CD4-positive, alpha-beta T cell treated with Interleukin-1 beta for 1 hour (primary cell): Measurements from ENCODE around the gene DOCK6.

Experiments
- DNase-seq, 2 donors: peaks; one replicate each; pipeline ENCODE4 v3.0.0-alpha.2; 2020 to 2022

DOCK6 gene

DNA sequence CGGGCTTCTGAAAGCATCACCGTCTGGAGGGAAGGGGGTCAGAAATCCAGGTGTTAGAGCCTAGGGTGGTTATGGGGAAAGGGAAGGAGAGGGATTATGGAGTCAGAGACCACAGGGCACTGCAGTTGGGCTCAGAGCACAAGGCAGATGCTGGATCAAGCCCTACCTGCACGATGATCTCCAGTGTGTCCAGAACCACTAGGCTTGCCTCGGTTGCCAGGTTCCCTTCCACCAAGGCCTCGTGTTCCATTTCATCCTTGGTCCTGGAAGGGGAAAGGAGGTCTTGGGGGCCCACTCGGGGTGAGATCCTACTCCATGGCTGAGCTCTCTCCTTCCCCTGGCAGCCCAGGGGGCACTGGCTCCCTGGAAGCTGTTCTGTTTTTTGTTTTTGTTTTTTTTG, 47.9 kb downstream of the DOCK6 start:
- no peak for DNase-seq

- no peak for DNase-seq
Observed at GRCh38 chr19:11210656-11210928, 51.7 kb downstream of the DOCK6 start.

GRCh38 chr19:11209839-11210655, 52.3 kb downstream of the DOCK6 start:
- no peak for DNase-seq

DNA sequence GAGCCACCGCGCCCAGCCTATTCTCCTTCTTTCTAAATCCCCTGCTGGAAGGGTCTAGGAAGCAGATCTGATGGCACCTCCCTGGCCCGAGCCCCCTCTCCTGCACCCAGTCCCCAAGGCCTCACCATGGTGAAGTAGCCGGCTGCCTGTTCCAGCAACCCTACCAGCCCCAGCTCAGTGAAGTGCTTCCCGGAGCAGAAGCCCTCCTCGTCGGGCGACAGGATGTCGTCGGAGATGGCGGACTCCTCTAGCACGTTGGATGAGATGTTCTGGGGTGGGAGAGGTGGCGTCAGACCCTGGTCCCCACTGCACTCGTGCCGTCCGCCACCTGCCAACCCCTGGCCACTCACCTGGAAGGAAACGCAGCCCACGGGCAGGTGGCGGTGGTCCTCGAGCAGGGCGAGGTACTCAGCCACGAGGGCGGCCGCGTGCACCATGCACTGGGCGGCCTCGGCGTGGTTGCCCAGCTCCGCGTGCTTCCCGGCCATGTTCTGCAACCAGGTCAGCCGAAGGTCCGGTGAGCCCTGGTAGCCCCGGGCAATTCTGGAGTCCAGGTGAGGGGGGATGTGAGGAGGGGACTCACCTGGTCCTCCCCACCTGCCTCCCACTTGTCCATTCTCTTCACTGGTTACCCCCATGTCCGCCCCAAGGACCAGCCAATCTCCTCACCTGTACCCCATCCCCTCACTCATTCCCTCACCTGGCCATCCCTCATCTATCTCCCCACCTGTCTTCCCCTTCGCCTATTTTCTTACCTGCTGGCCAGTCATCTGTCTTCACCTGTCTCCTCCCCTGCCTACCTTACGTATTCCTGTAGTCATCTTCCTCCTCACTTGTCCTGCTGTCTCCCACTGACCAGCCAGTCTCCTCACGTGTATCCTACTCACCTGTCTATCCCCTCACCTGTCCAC, 53.5 kb downstream of the DOCK6 start:
- DNase-seq: no peak

DNA sequence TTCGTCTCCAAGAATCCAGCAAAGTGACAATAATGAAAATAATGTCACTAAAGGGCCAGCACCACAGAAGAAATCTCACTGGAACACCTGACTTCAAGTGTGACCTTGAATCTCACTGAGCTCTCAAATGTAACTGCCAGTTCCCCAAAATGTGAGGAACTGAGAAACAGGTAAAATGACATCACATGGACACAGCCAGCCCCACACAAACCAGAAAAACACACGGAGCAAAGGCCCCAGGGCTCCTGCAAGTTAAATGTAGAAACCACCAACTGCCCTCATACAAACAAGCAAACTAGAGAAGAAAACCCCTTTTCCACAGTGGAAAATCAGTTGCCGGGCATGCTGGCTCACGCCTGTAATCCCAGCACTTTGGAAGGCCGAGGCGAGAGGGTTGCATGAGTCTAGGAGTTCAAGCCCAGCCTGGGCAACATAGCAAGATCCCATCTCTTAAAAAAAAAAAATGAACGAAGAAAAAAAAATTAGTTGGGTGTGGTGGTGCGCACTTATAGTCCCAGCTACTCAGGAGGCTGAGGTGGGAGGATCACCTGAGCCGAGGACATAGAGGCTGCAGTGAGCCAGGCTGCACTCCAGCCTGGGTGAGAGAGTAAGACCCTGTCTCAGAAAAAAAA, 56.3 kb downstream of the DOCK6 start:
- DNase-seq: no peak

DNA sequence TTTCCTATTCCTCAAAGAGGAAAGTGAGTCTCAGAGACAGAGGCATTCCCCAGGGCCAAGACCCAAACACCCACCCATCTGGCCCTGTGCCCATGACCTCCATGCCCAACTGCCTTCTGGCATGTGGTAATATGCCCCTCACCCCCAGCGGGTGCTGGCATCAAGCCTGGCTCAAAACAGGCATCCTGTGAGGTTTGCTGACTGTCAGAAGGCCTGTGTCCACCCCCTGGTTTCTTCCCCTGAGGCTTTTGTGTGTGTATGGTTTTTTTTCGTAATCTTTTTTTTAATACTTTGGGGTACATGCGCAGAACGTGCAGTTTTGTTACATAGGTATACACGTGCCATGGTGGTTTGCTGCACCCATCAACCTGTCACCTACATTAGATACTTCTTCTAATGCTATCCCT, 57.4 kb downstream of the DOCK6 start:
- no peak for DNase-seq

DNA sequence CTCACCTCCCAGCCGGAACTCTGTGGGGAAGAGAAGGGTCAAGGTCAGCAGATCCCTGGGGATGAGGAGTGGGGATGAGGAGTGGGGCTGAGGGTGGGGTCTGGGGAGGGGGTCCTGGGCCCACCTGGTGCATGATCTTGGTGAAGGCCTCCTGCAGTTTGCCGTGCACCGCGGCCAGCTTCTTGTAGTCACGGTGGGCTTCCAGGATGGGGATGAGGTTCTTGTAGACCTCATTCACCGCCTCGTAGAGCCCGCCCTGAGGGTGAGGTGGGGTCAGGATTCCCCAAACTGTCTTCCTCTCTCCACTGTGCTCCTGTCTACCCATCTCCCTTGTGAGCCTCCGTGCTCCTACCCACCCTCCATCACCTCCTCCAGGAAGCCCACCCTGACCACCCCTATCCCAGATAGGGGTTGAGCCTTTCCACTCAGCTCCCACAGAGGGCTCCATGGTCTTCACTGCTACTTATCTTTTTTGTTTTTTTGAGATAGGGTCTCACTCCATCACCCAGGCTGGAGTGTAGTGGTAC, 58.2 kb downstream of the DOCK6 start:
- DNase-seq: no peak

GRCh38 chr19:11203194-11204075, 58.9 kb downstream of the DOCK6 start:
- peak; percentile 35 to 37 for DNase-seq

GRCh38 chr19:11202488-11203193, 59.7 kb downstream of the DOCK6 start:
- DNase-seq: no peak

DNA sequence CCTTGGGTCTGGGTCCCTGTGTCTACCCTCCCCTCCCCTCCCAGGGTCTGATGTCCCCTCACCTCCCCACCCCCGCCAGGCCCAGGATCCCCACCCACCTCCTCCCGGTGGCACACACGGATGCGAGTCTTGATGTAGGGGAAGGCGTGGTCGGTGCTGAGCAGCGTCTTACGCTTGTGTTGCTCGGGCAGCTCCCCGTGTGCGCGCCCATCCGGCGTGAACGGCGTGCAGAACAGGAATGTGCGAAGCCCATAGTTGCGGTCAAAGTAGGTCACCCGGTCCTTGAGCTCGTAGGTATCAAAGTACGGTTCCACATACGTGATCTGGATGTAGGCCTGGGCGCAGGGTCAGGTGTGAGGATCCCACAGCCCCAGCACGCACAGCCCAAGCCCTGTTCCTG, 60.5 kb downstream of the DOCK6 start:
- DNase-seq: no peak

DNA sequence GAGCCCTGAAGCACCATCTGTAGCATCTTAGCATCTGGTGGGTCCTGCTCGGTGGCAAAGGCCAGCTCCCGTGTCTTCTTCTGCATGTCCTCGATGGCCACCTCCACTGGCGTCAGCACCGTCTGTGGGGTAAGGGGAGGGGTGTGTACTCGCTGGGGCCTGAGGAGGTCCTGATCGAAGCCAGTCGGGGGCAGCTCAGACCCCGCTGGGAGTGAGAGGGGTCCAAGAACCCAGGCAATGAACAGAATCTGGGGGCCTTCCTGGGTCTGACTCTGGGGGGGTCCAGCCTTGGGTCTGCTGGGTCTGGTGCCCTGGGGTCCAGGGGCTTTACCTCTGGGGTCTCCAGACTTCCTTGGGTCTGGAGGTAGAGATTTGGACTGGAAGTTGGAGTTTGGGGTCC, 61.4 kb downstream of the DOCK6 start:
- DNase-seq: no peak

GRCh38 chr19:11200015-11200574, 62.2 kb downstream of the DOCK6 start:
- DNase-seq: no peak

- DNase-seq: no peak
Observed at GRCh38 chr19:11199517-11199916, 62.8 kb downstream of the DOCK6 start.

DNA sequence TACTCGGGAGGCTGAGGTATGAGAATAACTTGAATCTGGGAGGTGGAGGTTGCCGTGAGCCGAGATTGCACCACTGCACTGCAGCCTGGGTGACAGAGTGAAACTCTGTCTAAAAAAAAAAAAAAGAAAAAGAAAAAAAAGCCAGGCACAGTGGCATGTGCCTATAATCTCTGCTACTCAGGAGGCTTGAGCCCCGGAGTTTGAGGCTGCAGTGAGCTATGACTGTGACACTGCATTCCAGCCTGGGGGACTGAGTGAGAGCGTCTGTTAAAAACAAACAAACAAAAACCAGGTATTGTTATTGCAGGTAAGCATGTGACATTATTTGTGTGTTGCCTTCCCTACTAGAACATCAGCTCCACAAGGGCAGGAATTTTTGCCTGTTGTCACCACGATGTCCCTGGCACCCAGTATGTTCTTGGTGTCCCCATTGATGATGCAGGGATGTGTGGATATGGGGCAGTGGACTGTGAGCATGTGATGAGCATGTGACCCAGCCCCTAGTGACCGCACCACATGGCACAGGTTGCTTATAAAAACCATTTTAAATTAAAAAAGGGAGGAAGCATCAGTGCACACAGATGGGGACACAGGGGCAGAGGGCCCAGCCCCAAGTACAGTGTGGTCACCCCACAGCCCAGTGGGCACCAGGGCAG, 63.4 kb downstream of the DOCK6 start:
- DNase-seq: no peak

- DNase-seq: no peak
Observed at GRCh38 chr19:11198175-11198534, 64.2 kb downstream of the DOCK6 start.

GRCh38 chr19:11197291-11198174, 64.8 kb downstream of the DOCK6 start, which contains the start of gene KANK2:
Gene KANK2 (minus strand): TSS chr19:11197545. CDS start chr19:11194511, 3,034 bp downstream.
- peak; percentile 73 to 76 for DNase-seq

DNA sequence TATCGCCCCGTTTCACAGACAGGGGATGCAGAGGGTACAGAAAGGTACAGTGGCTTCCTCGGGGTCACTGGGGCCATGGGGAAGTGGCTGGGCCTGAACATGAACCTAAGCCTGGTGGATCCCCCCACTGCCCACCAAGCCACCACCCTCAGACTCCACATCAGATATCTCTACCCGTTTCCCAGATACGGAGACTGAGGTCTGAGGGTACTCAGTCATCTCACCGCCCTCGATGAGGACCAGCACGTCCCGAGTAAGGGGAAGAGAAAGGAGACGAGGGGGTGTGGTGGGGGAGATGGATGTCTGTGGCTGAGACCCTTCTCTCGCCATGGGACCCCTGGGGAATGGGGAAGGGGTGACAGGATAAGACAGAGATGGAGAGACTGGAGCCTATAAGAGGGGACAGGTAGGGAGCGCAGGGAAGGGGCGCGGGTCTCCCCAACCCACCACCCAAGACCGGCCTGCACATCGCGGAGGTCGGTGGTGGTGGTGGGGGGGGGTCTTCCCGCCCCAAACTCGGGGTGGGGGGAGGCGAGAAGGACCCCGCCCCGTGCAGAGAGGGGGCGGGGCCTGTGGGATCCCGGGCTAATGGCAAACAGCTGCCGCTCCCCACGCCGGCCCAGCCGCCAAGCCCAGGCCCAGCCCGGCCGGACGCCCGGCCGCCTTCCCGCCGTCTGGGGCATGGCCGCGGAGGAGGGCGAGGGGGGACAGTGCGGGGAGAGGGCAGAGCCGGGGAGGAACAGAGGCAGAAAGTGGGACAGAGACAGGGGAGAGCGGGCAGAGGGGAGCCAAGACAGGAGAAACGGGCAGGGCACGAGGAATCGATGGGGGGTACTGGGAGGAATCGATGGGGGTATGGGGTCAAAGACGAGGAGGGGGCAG, 65.7 kb downstream of the DOCK6 start:
- no peak for DNase-seq

DNA sequence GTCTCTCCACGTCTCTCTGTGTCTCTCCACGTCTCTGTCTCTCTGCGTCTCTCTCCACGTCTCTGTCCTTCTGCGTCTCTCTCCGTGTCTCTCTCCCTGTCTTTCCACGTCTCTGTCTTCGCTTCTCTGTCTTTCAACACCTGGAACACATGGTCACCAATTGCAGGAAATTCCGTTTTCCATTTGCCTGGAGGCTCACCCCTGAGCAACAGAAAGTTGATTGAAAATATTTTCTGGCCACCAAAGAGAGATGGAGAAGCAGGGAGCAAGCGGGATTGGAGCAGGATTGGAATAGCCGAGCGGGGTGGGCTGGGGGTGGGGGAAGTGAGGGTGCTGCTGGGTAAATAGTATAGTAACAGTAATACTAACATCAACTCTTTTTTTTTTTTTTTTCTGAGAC, 66.6 kb downstream of the DOCK6 start:
- DNase-seq: no peak
